ENCODE measurements around the gene HOXD9.

GRCh38 chr2:176128982-176129796, 6.7 kb downstream of the HOXD9 start, which contains the start of gene HOXD8:
- TF ChIP-seq POLR2AphosphoS5 (IDR thresholded peaks at IDR 0.05) (peak; percentile 52 to 85 (median 81)), CTCF (IDR thresholded peaks at IDR 0.05) (no peak)
